GM12878 (cell line): ENCODE measurements around the gene KCNIP2. TPM values are rescaled to one million over a fixed set of nuclear protein-coding genes. Genes with fewer than 3 reads are reported as not detected.

Experiments
- ASH2L ChIP-seq: fragments of 300-600, 200-600 bp; sonication (generic); IDR thresholded peaks from 2 replicates; pipeline ENCODE4 v1.6.1; 2017; ENCODE audit warnings: low read depth, mild to moderate bottlenecking, borderline replicate concordance
- BCLAF1 ChIP-seq: fragments of 450-650 bp; IDR thresholded peaks from 2 replicates; pipeline ENCODE4 v1.6.1; 2017; ENCODE audit warnings: antibody characterized with exemption, mild to moderate bottlenecking, moderate library complexity
- CTCF ChIP-seq, 3 experiments: IDR thresholded peaks in 2 of 3; conservative IDR thresholded peaks in 1 of 3; 2 replicates each; pipeline ENCODE4 v1.5.1; 2011; ENCODE audit warnings: low read depth in 3 of 3, low read length in 3 of 3, mild to moderate bottlenecking in 3 of 3, control low read depth in 2 of 3, moderate library complexity in 2 of 3, inconsistent platforms in 1 of 3, mixed read lengths in 1 of 3; ENCODE audit not compliant: control insufficient read depth in 2 of 3, insufficient read depth in 1 of 3; ENCODE audit errors: extremely low read depth in 1 of 3
- ELK1 ChIP-seq: IDR thresholded peaks from 2 replicates; pipeline ENCODE4 v1.6.1; 2012; ENCODE audit warnings: low read depth, low read length, improper control_type of control experiment
- HDAC2 ChIP-seq: fragments of 200-600 bp; sonication (generic); IDR thresholded peaks from 2 replicates; pipeline ENCODE4 v1.6.1; 2017
- IRF4 ChIP-seq: IDR thresholded peaks from 2 replicates; pipeline ENCODE4 v1.6.1; 2011; ENCODE audit warnings: low read depth, low read length
- JUND ChIP-seq: IDR thresholded peaks from 2 replicates; pipeline ENCODE4 v1.6.1; 2012; ENCODE audit warnings: low read depth, mild to moderate bottlenecking, low read length, improper control_type of control experiment, moderate library complexity
- KLF5 ChIP-seq: fragments of 450-650 bp; IDR thresholded peaks from 2 replicates; pipeline ENCODE4 v1.6.1; 2014; ENCODE audit warnings: mild to moderate bottlenecking; ENCODE audit not compliant: partially characterized antibody
- LARP7 ChIP-seq: fragments of 450-650 bp; IDR thresholded peaks from 2 replicates; pipeline ENCODE4 v1.6.1; 2017; ENCODE audit warnings: mild to moderate bottlenecking
- MEF2A ChIP-seq: IDR thresholded peaks from 2 replicates; pipeline ENCODE4 v1.6.1; 2011; ENCODE audit warnings: low read depth, mild to moderate bottlenecking, low read length, moderate library complexity; ENCODE audit not compliant: insufficient read depth
- MYB ChIP-seq: fragments of 150-350 bp; IDR thresholded peaks from 2 replicates; pipeline ENCODE4 v1.6.1; 2014; ENCODE audit warnings: mild to moderate bottlenecking, low read depth, low read length, borderline replicate concordance
- NFIC ChIP-seq: IDR thresholded peaks from 2 replicates; pipeline ENCODE4 v1.6.1; 2012; ENCODE audit warnings: low read depth, mild to moderate bottlenecking, inconsistent platforms, low read length, moderate library complexity
- POU2F2 ChIP-seq: IDR thresholded peaks from 3 replicates; pipeline ENCODE4 v1.6.1; 2011; ENCODE audit warnings: low read depth, mild to moderate bottlenecking, low read length, borderline replicate concordance
- RCOR1 ChIP-seq: conservative IDR thresholded peaks from 2 replicates; pipeline ENCODE4 v1.6.1; 2012; ENCODE audit warnings: low read depth, low read length, improper control_type of control experiment
- REST ChIP-seq: IDR thresholded peaks from 2 replicates; pipeline ENCODE4 v1.6.1; 2012; ENCODE audit warnings: mild to moderate bottlenecking, low read depth, low read length
- SUPT20H ChIP-seq: IDR thresholded peaks from 2 replicates; pipeline ENCODE4 v1.6.1; 2011; ENCODE audit warnings: low read depth, mild to moderate bottlenecking, low read length, moderate library complexity, borderline replicate concordance; ENCODE audit not compliant: control insufficient read depth
- TBL1XR1 ChIP-seq: IDR thresholded peaks from 2 replicates; pipeline ENCODE4 v1.6.1; 2012; ENCODE audit warnings: low read depth, low read length, improper control_type of control experiment
- ZNF207 ChIP-seq: fragments of 450-650 bp; IDR thresholded peaks from 2 replicates; pipeline ENCODE4 v1.6.1; 2014; ENCODE audit warnings: antibody characterized with exemption, mild to moderate bottlenecking, borderline replicate concordance
- polyA plus RNA-seq, 11 experiments: library from polyadenylated mRNA; depleted of rRNA in 4 of 11; unstranded in 6 of 11; stranded (reverse) in 5 of 11; fragments of >200 nt; fragmentation: Nextera tagmentation in 4 of 11; fragmentation: Illumina TruSeq in 1 of 11; extraction: Ambion mirVana in 4 of 11; extraction: Trizol in 1 of 11; gene quantifications; 1 replicate in 1 of 11; 2 replicates in 10 of 11; pipeline versions ENCODE4 v1.2.1 to v1.2.3, GENCODE V29; 2011 to 2016; ENCODE audit warnings: inconsistent platforms in 2 of 11, missing spikeins in 2 of 11, low read depth in 1 of 11
- total RNA-seq, 4 experiments: library from RNA; depleted of rRNA in 3 of 4; stranded (reverse); fragments of >200 nt in 3 of 4; fragmentation: Illumina TruSeq in 1 of 4; extraction: Trizol in 1 of 4; gene quantifications; 2 replicates each; pipeline versions ENCODE4 v1.2.1 to v1.2.3, GENCODE V29; 2013 to 2021

KCNIP2 gene
- total and polyA plus RNA-seq, 10 of the 15 experiments (the other 5 are each of a cell fraction or from before 2014, with no cell fraction given) = 0.46 to 4.3 (median 1.7) TPM

- TF ChIP-seq IRF4 = peak; percentile 35; the same call in 1 of the 2 replicates
- no peak for TF ChIP-seq LARP7
- TF ChIP-seq MEF2A = 0 out of 2 replicates have a peak, but pooled peaks have one; percentile 15
- TF ChIP-seq NFIC = no peak
- TF ChIP-seq BCLAF1 = no peak
- no peak for TF ChIP-seq MYB
- TF ChIP-seq REST = peak; percentile 98
- no peak for TF ChIP-seq ELK1
- no peak for TF ChIP-seq JUND
- TF ChIP-seq KLF5 = no peak
- 0 out of 2 replicates have a peak, but pooled peaks have one; percentile 18 for TF ChIP-seq ZNF207
- TF ChIP-seq RCOR1 = 0 out of 2 replicates have a peak, but pooled peaks have one; percentile 67
- TF ChIP-seq TBL1XR1 = peak; percentile 59; the same call in 1 of the 2 replicates
- TF ChIP-seq HDAC2 = no peak
- TF ChIP-seq SUPT20H = no peak
- TF ChIP-seq POU2F2 = peak; percentile 53; the same call in 1 of the 3 replicates
- peak; percentile 98 to 99 (median 98); a peak in 5 of 6 replicates for TF ChIP-seq CTCF (IDR thresholded peaks at IDR 0.05 in 2 of 3, conservative IDR thresholded peaks at IDR 0.05 in 1 of 3; ENCODE audit: control insufficient read depth in 2 of 3, extremely low read depth in 1 of 3, insufficient read depth in 1 of 3, low read depth in 3 of 3, low read length in 3 of 3)
- TF ChIP-seq ASH2L = no peak
These were observed 2.7 kb downstream of the KCNIP2 start (continued) for GRCh38 chr10:101840741-101841453.
